Measurements from ENCODE around the gene ARL5B. TPM values are rescaled to one million over a fixed set of nuclear protein-coding genes. Genes with fewer than 3 reads are reported as not detected.

Gene ARL5B
- polyA plus RNA-seq, 1 donor (not counting 4 experiments of a cell fraction or from before 2014, with no cell fraction given): 10.4 TPM

GRCh38 chr10:18687195-18687594, 28.0 kb downstream of the ARL5B start:
- Histone ChIP-seq H3K27me3 (ENCODE audit: control insufficient read depth, extremely low read depth, insufficient read depth, low read length) (no peaks in the 10 kb centered on the region), H2AFZ (ENCODE audit: control insufficient read depth, low read length) (no peak overlapping the region), H3K9ac (ENCODE audit: control insufficient read depth, extremely low read depth, insufficient read depth, low read length) (no peak overlapping the region), H3K27ac (ENCODE audit: control insufficient read depth, insufficient read depth, low read length) (no peak overlapping the region), H3K4me3 (ENCODE audit: control insufficient read depth in 2 of 3, extremely low read depth in 1 of 3, insufficient read depth in 2 of 3, low read depth in 1 of 3, low read length in 3 of 3) (no peak overlapping the region), H4K20me1 (ENCODE audit: control insufficient read depth, extremely low read depth, insufficient read depth, low read length) (no peaks in the 10 kb centered on the region), H3K9me3 (ENCODE audit: control insufficient read depth, low read depth, low read length) (no peaks in the 10 kb centered on the region), H3K36me3 (ENCODE audit: control insufficient read depth in 2 of 2, extremely low read depth in 1 of 2, insufficient read depth in 2 of 2, low read length in 2 of 2) (no peaks in the 10 kb centered on the region), H3K9me1 (ENCODE audit: control insufficient read depth, extremely low read depth, insufficient read depth, low read length) (no peaks in the 10 kb centered on the region), H3K4me1 (ENCODE audit: control insufficient read depth, extremely low read depth, insufficient read depth, low read length) (peaks cover 16% of the 10 kb centered on the region), H3K79me2 (ENCODE audit: control insufficient read depth, insufficient read depth, low read length) (no peaks in the 10 kb centered on the region), H3K4me2 (ENCODE audit: control insufficient read depth, extremely low read depth, insufficient read depth, low read depth, low read length) (no peak overlapping the region)
- dilution Hi-C loops (cut with MboI; ENCODE audit: extremely low pct_ligation_motif_present, low sequenced_read_pairs): no loop called here
- FAIRE-seq (no peak), DNase-seq (ENCODE audit: low read depth, low spot score) (no peak)
- TF ChIP-seq EZH2 (IDR thresholded peaks at IDR 0.05; ENCODE audit: low read length) (no peak), CTCF (optimal IDR thresholded peaks at IDR 0.05 in 1 of 3, IDR thresholded peaks at IDR 0.05 in 1 of 3, conservative IDR thresholded peaks at IDR 0.05 in 1 of 3; ENCODE audit: extremely low read depth in 1 of 3, insufficient read depth in 2 of 3, low read length in 3 of 3) (no peak)

GRCh38 chr10:18687706-18688105, 28.5 kb downstream of the ARL5B start:
- Histone ChIP-seq H3K79me2 (ENCODE audit: control insufficient read depth, insufficient read depth, low read length) (no peaks in the 10 kb centered on the region), H3K27ac (ENCODE audit: control insufficient read depth, insufficient read depth, low read length) (no peak overlapping the region), H3K9ac (ENCODE audit: control insufficient read depth, extremely low read depth, insufficient read depth, low read length) (no peak overlapping the region), H3K36me3 (ENCODE audit: control insufficient read depth in 2 of 2, extremely low read depth in 1 of 2, insufficient read depth in 2 of 2, low read length in 2 of 2) (no peaks in the 10 kb centered on the region), H3K27me3 (ENCODE audit: control insufficient read depth, extremely low read depth, insufficient read depth, low read length) (no peaks in the 10 kb centered on the region), H3K9me3 (ENCODE audit: control insufficient read depth, low read depth, low read length) (no peaks in the 10 kb centered on the region), H3K9me1 (ENCODE audit: control insufficient read depth, extremely low read depth, insufficient read depth, low read length) (no peaks in the 10 kb centered on the region), H3K4me2 (ENCODE audit: control insufficient read depth, extremely low read depth, insufficient read depth, low read depth, low read length) (no peak overlapping the region), H3K4me3 (ENCODE audit: control insufficient read depth in 2 of 3, extremely low read depth in 1 of 3, insufficient read depth in 2 of 3, low read depth in 1 of 3, low read length in 3 of 3) (no peak overlapping the region), H2AFZ (ENCODE audit: control insufficient read depth, low read length) (no peak overlapping the region), H3K4me1 (ENCODE audit: control insufficient read depth, extremely low read depth, insufficient read depth, low read length) (peaks cover 11% of the 10 kb centered on the region), H4K20me1 (ENCODE audit: control insufficient read depth, extremely low read depth, insufficient read depth, low read length) (no peaks in the 10 kb centered on the region)
- TF ChIP-seq CTCF (optimal IDR thresholded peaks at IDR 0.05 in 1 of 3, IDR thresholded peaks at IDR 0.05 in 1 of 3, conservative IDR thresholded peaks at IDR 0.05 in 1 of 3; ENCODE audit: extremely low read depth in 1 of 3, insufficient read depth in 2 of 3, low read length in 3 of 3) (no peak), EZH2 (IDR thresholded peaks at IDR 0.05; ENCODE audit: low read length) (no peak)
- dilution Hi-C loops (cut with MboI; ENCODE audit: extremely low pct_ligation_motif_present, low sequenced_read_pairs): no loop called here
- DNase-seq (ENCODE audit: low read depth, low spot score) (no peak), FAIRE-seq (no peak)
